HG03025 (cell line): ENCODE measurements around the gene DNAH10.

ENCODE experiments used
- ATAC-seq: cut with Tn5 transposase; IDR thresholded peaks from one replicate; pipeline ENCODE4 v1.9.1; 2021; ENCODE audit warnings: mild to moderate bottlenecking, moderate library complexity; ENCODE audit not compliant: unreplicated experiment, low FRiP score

Gene DNAH10

DNA sequence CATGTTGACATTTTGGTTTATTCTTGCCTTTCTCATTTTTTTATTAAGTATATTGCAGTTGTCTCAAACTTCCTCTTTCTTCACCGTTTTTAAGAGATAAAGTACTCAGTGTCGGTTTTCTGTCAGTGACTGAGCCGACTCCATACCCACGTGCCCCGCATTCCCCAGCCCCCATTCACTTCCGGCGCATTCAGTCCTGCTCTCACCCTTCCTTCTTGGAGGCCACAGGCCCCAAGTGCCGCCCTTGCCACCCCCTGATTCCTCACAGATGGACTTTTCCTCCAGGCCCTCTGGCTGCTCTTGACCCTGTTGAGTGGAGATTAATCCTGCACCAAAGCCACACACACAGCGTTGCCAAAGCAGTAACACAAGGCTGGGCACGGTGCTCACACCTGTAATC lies 19.1 kb upstream of the DNAH10 start:
- no peak for ATAC-seq

DNA sequence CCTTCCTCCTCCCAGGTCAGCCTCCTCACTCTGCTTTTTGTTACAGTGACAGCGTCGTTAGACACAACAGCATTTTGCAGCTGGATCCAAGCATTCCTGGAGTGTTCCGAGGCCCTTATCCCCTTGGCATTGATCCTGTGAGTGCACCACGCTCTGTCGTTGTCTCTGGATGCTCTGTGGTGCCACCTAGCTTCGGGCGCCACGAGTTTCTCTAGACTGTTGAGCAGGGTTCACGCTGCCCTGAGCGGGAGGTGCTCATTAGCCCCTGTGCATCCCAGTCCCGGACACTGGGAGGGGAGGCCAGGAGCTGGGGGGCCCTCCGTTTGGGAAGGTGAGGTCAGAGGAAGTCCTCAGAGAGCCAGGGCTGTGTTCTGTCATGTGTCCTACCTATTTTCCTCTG lies 17.3 kb upstream of the DNAH10 start:
- no peak for ATAC-seq

DNA sequence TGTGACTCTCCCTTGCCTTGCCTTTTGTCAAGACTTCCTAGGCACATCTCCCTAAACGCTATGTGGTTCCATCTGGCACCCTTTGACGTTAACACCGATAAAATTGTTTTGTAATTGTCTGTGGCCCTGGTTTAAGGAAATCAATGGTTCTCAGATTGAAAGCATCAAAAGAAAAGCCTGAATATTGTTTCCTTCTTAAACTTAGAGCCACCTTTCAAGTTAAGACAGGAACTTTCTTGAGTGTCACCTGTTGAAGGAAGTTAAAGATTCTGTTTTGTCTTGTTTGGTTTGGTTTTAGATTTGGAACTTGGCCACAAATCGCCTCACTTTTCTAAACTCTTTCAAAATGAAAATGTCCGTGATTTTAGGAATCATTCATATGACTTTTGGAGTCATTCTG lies 14.8 kb upstream of the DNAH10 start:
- ATAC-seq: no peak

DNA sequence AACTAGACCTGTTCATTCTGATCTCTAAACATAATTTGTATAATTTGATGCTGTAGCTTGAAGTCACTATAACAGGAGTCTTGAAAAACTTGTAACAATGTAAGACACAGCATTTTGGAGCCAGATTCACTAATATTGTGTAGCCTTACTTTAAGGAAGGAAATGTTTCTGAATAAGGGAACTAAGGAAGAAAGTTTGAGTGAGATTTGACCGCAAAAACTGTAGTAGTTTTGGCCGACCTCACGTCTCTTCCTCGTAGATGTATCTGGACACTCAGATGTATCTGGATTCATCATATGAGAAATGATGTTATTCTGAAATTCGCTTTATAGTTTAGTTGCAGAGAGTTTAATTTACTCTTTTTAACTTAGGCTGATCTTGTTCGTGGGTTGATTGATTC lies 13.9 kb upstream of the DNAH10 start:
- ATAC-seq: no peak

DNA sequence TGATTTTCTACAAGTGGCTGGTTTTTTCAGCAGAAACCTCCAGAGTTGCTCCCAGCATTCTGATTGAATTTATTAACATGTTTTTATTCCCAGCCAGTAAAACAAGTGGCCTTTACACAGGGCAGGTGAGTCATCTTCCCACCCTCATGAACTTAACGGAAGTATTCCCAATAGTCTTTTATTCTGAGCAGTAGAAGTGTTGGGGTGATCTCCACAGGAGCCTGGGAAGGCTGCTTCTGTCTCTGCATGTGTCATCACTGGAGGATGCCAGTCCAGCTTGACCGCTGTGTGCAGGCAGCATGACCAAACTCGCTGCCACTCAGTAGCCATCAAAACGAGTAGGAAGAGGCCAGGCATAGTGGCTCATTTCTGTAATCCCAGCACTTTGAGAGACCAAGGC lies 13.4 kb upstream of the DNAH10 start:
- no peak for ATAC-seq

DNA sequence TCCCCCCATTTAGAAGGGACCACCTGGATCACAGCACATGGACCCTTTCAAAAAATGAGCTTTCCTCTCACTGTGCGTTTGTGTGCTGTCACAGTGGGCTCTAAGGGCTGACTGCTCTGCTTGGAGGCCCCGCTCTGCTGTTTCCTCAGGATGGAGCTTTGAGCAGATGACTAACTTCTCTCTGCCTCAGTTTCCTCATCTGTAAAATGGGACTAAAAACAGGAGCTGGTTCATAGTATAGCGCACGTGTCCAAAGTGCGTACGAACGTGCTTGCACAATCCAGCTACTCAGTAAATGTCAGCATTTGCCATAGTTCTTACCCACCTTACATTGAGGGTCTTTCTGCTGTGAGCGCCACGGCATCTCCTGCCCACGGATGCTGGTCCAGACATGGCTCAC lies 12.7 kb upstream of the DNAH10 start:
- no peak for ATAC-seq

DNA sequence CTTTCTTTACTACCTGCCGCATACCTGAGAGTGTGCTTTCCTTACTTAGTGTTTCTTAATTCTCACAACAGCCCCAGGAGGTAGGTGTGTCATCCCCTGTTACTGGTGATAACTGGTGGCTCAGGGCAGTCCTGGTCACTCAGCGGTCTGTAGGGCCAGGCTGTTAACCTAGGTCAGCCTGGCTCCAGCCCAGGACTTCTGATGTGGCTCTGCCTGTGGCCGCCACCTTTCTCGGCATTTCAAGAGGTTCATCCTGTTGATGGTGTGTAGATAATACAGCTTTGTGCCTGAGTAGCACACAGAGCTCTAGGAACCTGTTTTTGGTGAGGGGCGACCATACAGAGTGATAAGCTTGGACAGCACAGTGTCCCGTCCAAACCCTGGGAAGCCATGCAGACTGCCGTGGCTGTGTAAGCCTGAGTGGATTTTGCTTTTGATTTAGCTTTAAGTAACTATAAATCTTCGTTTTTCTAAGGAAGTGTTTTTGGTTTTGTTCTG lies 11.9 kb upstream of the DNAH10 start:
- no peak for ATAC-seq

DNA sequence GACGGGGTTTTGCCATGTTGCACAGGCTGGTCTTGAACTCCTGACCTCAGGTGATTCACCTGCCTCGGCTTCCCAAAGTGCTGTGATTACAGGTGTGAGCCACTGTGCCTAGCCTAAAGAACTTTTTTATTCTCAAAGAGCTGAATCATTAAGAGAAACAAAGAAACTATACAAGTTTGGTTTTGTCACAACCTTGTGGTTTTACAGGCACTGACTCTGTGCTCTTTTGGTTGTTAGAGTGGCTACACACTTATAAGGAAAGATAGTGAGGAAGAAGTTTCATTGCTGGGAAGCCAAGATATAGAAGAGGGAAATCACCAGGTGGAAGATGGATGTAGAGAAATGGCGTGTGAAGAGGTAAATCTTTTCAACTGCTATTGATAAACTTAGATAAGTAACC lies 10.1 kb upstream of the DNAH10 start:
- ATAC-seq: no peak

DNA sequence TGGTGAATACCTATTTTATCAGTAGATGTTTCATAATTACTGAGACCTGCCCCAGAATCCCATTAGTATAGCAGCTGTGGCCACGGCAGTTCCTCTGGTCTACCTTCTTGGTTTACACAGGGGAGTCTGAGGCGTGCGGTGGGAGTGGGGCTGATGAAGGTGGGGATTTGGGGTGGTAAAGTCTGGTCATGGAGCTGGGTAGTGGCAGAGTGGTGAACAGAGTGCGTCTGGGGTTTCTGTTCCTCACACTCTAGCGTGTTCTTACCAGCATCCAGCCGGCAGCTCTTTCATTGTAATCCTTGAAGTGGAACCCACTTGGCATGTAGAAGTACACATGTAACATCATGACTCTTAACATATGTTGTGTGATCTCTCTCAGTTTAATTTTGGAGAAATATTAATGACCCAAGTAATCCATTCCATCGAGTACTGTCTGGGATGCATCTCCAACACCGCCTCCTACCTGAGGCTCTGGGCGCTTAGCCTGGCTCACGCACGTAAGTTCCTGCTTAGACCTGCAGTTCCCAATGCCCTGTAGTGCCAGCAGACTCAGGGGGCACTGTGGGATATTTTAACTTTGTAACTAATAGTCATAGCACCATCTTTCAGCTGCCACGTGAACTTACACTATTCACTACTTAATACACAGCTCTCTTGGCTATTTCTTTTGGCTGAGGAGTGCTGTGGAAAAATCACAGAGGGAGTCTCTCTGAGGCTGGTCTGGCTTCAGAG lies 7.9 kb upstream of the DNAH10 start:
- ATAC-seq: no peak

DNA sequence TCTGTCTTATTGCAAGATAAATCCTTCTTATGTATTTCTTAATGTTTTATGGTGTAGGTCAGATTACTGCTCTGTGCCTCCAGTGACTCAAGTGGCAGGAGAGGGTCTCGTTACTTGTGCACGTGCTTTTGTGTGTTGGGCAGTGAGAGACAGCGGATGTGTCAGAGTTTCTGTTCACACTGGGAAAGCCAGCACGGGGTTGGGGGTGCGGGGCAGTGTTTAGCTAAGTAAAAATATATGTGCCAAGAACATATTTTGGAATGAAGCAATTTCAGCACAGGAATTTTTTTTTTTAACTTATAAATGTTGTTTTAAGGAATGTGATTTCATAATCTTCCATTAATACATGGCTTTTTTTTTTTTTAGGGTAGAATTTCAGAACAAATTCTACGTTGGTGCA lies 4.5 kb upstream of the DNAH10 start:
- ATAC-seq: no peak

DNA sequence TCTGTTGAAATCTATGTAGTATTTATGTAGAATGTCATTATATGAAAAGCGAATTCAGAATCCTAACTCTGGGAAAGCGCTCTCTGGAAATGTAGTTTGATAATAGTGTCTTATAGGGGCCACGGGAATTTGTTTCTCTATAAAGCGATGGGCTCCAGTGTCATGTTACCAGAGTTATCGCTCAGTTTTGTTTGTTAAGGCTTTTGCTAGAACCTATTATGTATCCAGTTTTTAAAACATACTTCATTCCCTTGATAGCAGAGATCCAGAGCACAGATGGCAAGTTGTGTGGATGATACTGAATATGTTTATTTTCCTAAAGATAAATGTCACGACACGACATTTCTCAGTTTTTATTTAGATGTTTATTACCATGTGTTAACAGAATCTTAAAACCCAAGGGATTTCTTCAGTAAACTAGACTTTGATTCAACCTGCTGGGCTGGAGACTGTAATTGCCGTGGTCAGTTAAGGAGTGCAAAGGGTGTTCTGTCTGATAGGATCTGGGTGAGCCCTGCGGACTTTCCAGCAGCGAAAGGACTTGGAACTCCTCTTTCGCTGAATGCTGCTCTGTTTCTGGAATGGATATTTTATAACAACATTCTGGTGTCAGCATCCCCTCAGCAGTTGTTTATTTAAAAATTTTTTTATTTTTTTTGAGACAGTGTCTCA lies 1.7 kb upstream of the DNAH10 start:
- ATAC-seq: no peak

DNA sequence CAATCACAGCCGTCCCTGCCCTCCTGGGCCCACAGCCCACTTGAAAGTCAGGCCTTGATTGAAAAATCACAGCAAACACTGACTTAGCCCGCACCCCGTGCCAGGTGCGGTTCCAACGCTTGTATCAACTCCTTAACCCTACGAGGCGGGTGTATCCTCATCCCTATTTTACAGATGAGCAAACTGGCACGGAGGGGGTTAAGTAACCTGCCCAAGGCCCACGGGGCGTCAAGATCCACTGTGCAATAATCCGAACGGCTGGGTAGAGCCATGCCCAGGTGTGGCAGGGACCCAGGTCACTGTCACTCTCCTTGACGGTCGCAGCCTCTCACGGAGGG lies 583 bp downstream of the DNAH10 start:
- no peak for ATAC-seq

DNA sequence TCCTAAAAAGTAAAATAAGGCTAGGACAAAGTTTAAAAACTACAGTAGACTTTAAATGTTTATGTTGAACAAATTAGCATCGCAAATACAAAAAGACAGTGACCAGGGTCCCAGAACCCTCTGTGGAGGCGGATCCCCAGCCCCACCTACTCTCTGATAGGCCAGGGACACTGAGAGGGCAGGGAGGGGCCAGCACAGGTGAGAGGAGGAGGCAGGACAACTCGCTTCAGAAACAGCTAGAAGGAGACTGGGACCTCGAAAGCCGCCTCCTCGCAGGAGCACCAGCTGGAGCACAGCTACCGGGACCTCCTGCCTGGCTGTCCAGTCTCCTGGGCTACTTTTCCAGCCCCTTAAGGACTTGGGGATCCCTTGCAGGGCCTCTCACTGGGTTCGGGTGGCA lies 992 bp downstream of the DNAH10 start:
- no peak for ATAC-seq

DNA sequence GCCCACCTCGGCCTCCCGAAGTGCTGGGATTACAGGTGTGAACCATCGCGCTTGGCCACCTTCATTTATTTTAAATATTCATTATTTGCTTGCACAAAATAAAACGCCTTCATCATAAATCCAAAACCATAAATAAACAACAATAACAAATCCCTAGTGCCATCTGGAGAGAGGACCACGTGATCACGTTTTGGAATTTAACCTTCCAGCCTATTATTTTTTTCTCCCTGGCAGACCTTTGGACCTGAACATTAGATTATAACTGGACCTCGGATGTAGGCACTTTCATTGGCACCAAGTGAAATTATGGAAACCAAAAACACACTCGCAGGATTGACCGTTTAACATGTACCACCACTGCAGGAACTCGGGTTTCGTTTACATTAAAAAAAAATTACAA lies 2.0 kb downstream of the DNAH10 start:
- no peak for ATAC-seq

DNA sequence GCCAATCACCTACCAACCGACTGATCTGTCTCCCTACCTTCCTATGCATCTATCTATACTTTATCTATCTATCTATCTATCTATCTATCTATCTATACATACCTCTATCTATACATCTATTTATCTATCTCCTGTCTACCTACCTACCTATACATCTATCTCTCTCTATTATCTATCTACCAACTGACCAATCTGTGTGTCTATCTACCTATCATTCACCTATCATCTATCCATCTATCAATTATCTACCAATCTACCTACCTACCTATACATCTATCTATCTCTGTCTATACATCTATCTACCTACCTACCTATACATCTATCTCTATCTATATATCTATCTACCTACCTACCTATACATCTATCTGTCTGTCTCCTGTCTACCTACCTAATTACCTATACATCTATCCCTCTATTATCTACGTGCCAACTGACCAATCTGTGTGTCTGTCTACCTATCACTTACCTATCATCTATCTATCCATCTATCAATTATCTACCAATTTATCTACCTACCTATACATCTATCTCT lies 3.5 kb downstream of the DNAH10 start:
- no peak for ATAC-seq

DNA sequence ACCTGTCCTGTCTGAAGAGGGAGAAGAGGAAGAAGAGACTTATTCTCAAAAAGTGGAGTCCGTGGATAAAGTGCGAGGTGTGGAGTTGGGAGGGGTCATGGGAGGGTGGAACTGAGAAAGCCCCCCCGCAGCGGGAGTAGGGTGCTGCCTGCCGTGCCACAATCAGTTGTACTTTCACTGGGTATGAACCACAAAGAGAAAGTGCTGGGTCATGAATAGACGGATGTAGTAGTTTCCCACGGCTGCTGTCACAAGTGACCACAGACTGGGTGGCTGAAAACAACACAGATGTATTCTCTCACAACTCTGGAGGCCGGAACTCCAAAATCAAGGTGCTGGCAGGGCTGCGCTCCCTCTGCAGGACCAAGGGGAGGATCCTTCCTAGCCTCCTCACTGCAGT lies 5.5 kb downstream of the DNAH10 start:
- ATAC-seq: no peak

DNA sequence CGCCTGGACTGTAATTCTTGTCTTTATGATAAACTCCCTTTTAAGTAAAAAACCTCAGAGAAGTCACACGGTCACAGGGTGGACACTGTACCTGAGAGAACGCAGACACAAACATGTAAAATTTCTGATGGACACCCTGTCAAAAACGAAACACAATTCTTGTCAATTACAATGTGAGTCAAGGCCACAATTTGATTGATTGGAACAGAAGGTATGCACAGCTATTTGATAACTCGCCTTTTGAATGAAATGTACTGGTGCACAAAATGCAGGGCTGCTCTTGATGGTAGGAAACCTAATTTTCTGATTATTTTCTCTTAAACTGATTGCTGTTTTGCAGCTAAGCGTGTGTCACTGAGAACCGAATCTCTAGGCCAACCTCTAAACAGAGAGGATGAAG lies 9.2 kb downstream of the DNAH10 start:
- ATAC-seq: no peak

DNA sequence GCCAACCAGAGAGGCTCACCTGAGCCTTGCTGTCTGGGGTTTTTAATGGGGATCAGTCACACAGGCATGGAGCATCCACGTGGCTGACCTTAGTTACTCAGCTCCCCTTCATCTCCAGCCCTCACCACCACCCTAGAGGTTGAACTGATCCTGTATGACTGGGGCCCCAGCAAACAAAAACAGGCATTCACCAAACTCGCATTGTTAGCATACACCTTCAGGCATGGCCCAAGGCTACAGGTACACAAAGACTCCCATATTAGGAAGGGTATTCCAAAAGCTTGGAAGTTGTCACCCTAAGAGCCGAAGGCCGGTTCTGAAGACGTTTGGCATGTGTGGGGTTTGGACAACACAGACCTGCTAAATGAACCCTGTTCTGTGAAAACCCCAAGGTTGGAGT lies 10.0 kb downstream of the DNAH10 start:
- ATAC-seq: no peak

DNA sequence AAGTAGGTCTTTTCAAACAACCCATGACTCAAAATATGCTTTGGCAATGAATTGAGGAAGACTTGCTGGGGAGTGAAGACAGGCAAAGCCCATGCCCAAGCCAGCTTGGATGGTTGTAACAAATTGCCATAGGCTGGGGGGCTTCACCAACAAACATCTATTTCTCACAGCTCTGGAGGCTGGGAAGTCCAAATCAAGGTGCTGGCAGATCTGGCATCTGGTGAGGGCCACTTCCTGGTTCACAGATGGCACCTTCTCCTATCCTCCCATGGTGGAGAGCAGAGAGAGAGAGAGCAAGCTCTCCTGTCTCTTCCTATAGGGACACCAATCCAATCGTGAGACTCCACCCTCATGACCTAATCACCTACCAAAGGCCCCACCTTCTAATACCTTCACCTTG lies 11.3 kb downstream of the DNAH10 start:
- ATAC-seq: no peak

DNA sequence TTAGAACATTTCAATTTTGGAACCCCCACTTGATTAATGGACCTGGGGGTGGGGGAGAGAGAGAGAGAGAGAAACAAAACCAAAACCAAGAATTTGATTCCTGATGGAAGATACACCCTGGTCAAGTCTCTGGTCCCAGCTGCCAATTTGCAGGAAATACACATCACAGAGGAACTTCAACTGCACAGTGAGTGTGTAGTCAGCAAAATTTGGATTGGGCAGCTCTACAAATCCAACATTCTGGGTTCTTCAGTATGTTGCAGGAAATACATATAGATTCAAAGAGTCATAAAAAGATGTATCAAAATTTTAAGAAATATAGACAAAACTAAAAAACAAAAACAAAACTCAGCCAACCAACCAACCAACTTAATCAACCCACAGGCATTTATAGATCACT lies 17.4 kb downstream of the DNAH10 start:
- no peak for ATAC-seq

DNA sequence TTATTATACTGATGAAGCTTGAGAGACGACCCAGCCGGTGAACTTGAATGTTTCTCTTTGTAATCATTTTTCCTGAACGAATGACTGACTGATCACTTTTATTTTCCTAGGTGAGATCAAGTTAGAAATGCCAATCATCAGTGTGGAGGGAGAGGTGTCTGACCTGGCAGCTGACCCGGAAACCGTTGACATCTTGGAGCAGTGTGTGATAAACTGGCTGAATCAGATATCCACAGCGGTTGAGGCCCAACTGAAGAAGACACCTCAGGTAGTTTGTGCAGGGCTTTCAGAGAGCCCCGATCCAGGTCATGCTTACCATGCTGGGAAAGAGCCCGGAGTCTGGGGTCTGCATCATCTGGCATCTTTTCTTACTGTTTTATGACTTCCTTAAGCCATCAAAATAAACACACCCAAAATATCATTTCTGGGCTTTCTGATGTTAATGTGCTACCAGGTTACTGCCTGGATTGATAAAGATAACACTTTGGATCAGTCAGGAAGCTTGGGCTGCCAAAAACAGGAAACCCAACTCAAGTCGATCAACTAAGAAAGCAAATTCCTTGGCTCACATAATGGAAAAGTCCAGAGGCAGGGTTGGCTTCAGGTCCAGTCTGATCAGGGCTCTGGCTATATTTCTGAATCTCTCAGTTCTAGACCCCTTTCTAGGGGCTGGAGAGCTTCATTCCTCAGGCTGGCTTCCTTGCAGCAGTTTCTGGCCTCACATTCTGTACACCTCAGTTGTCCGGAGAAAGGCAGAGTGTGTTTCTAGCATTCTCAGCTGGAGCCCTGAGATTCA lies 21.1 kb downstream of the DNAH10 start:
- no peak for ATAC-seq
